ENCODE measurements around the gene CAMTA2.

CAMTA2 gene

GRCh38 chr17:4968486-4969046, 18.9 kb downstream of the CAMTA2 start:
- no peak for DNase-seq

- peak; percentile 95 for DNase-seq
These were observed 19.7 kb downstream of the CAMTA2 start, which contains the start of gene SPAG7 for GRCh38 chr17:4967539-4968485. TSS of gene SPAG7 (minus strand) at chr17:4967817. CDS start at chr17:4967804, 13 bp downstream.

- peak; percentile 100 for DNase-seq
These were observed 20.5 kb downstream of the CAMTA2 start for GRCh38 chr17:4966844-4967538.

- no peak for DNase-seq
These were observed 22.0 kb downstream of the CAMTA2 start for GRCh38 chr17:4965311-4965986.

- DNase-seq: no peak
These were observed 27.1 kb downstream of the CAMTA2 start for GRCh38 chr17:4960279-4960922.

- DNase-seq: no peak
These were observed 28.1 kb downstream of the CAMTA2 start for GRCh38 chr17:4959261-4959965.

- no peak for DNase-seq
These were observed 29.4 kb downstream of the CAMTA2 start for GRCh38 chr17:4958102-4958501.

GRCh38 chr17:4956493-4957061, 30.9 kb downstream of the CAMTA2 start:
- no peak for DNase-seq

- no peak for DNase-seq
These were observed 32.4 kb downstream of the CAMTA2 start for GRCh38 chr17:4955091-4955490.

GRCh38 chr17:4953451-4953961, 34.0 kb downstream of the CAMTA2 start:
- DNase-seq: no peak

- no peak for DNase-seq
These were observed 36.0 kb downstream of the CAMTA2 start for GRCh38 chr17:4951486-4951885.

GRCh38 chr17:4950746-4951204, 36.7 kb downstream of the CAMTA2 start, which contains the start of gene ENO3:
TSS of gene ENO3 (plus strand) at chr17:4951119. CDS start at chr17:4951830, 711 bp downstream.
- peak; percentile 11 for DNase-seq

- DNase-seq: no peak
These were observed 37.3 kb downstream of the CAMTA2 start for GRCh38 chr17:4950075-4950745.

- peak; percentile 16 for DNase-seq
These were observed 38.0 kb downstream of the CAMTA2 start for GRCh38 chr17:4949321-4950074.

GRCh38 chr17:4948931-4949320, 38.5 kb downstream of the CAMTA2 start:
- DNase-seq: peak; percentile 89

- DNase-seq: peak; percentile 89
These were observed 39.1 kb downstream of the CAMTA2 start, which contains the start of gene PFN1 for GRCh38 chr17:4948166-4948930. TSS of gene PFN1 (minus strand) at chr17:4948530. CDS start at chr17:4948394, 136 bp downstream.

GRCh38 chr17:4947411-4948165, 39.9 kb downstream of the CAMTA2 start:
- DNase-seq: peak; percentile 25

GRCh38 chr17:4947010-4947410, 40.5 kb downstream of the CAMTA2 start:
- DNase-seq: no peak
